Right lobe of liver (tissue), 4 donors: Measurements from ENCODE around the gene C16orf78.

Experiments
- POLR2A ChIP-seq: fragments of 450-650 bp; IDR thresholded peaks from one replicate; pipeline ENCODE4 v1.6.1; 2017; ENCODE audit warnings: antibody characterized with exemption, mild to moderate bottlenecking
- TF ChIP-seq, protein P1 (sequence below), 4 donors: fragments of 200-600 bp in 3 of 4; fragments of 450-650 bp in 1 of 4; IDR thresholded peaks; one replicate each; pipeline versions ENCODE4 v1.5.1 to v1.8.0; 2016 to 2022; ENCODE audit warnings: antibody characterized with exemption in 4 of 4, mild to moderate bottlenecking in 2 of 4
- donor health status: DM: no; HTN: no; CAD: no.
- donor health status: DM: no; HTN: no; CAD: no.
- donor health status: DM: no; HTN: yes; CAD: no.

DNA sequence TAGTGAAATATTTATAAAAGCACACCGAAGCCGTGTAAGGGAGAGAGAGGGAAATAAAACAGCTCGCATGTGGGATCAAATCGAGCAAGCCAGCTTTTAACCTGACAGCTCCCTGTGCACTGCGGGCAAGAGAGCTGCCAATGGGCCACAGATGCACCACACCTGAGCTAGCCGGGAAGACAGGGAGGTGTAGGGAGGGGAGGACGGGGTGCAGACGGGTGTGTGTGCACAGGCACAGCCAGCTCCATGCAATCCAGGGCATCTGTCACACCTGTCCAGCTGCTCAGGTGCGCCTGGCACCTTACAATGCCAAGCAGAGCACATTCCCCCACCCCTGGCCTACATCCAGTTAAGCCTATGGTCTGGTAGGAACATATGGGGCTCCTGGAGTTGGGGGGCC is 70.0 kb downstream of the C16orf78 start:
- TF ChIP-seq, protein P1, sequence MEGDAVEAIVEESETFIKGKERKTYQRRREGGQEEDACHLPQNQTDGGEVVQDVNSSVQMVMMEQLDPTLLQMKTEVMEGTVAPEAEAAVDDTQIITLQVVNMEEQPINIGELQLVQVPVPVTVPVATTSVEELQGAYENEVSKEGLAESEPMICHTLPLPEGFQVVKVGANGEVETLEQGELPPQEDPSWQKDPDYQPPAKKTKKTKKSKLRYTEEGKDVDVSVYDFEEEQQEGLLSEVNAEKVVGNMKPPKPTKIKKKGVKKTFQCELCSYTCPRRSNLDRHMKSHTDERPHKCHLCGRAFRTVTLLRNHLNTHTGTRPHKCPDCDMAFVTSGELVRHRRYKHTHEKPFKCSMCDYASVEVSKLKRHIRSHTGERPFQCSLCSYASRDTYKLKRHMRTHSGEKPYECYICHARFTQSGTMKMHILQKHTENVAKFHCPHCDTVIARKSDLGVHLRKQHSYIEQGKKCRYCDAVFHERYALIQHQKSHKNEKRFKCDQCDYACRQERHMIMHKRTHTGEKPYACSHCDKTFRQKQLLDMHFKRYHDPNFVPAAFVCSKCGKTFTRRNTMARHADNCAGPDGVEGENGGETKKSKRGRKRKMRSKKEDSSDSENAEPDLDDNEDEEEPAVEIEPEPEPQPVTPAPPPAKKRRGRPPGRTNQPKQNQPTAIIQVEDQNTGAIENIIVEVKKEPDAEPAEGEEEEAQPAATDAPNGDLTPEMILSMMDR (IDR thresholded peaks at IDR 0.05), result no peak
- no peak for TF ChIP-seq POLR2A
